Right lobe of liver (tissue), 4 donors: ENCODE data around the gene ZNF326.

Experiments
- POLR2A ChIP-seq: fragments of 450-650 bp; IDR thresholded peaks from one replicate; pipeline ENCODE4 v1.6.1; 2017; ENCODE audit warnings: antibody characterized with exemption, mild to moderate bottlenecking
- TF ChIP-seq, protein P1 (sequence below), 4 donors: fragments of 200-600 bp in 3 of 4; fragments of 450-650 bp in 1 of 4; IDR thresholded peaks; one replicate each; pipeline versions ENCODE4 v1.5.1 to v1.8.0; 2016 to 2022; ENCODE audit warnings: antibody characterized with exemption in 4 of 4, mild to moderate bottlenecking in 2 of 4
- donor health status: DM: no; HTN: no; CAD: no.
- donor health status: DM: no; HTN: no; CAD: no.
- donor health status: DM: no; HTN: yes; CAD: no.

DNA sequence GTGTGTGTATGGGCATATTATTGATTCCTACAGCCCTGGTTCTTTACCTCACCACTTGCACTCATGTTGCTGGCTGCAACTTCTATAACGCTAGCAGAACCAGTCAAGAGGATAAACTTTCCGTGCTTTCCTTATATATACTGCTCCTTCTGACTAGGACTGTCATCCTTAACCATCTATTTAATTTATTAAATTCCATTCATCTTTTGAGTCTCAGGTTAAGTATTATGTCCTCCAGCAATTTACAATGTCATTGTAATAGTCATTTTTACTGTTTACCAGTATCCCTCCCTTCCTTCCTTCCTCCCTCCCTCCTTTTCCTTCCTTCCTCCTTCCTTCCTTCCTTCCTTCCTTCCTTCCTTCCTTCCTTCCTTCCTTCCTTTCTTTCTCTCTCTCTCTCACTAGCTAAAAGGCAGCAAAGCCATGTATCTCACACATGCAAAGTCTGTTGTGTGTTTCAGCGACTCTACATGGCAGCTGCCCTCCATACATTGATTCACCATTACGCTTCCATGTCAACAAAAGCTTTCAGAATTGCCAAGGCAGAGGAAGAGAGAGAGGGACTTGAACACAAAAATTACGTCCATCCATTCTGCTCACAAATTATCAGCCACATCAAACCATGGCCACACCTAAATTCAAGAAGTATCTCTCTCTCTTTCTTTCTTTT, 73.8 kb downstream of the ZNF326 start:
- TF ChIP-seq, protein P1, sequence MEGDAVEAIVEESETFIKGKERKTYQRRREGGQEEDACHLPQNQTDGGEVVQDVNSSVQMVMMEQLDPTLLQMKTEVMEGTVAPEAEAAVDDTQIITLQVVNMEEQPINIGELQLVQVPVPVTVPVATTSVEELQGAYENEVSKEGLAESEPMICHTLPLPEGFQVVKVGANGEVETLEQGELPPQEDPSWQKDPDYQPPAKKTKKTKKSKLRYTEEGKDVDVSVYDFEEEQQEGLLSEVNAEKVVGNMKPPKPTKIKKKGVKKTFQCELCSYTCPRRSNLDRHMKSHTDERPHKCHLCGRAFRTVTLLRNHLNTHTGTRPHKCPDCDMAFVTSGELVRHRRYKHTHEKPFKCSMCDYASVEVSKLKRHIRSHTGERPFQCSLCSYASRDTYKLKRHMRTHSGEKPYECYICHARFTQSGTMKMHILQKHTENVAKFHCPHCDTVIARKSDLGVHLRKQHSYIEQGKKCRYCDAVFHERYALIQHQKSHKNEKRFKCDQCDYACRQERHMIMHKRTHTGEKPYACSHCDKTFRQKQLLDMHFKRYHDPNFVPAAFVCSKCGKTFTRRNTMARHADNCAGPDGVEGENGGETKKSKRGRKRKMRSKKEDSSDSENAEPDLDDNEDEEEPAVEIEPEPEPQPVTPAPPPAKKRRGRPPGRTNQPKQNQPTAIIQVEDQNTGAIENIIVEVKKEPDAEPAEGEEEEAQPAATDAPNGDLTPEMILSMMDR (IDR thresholded peaks at IDR 0.05): no peak
- TF ChIP-seq POLR2A: no peak
